NCI-H1930 (cell line): Measurements from ENCODE around the gene VIM.

Source experiments
- DNase-seq, 2 experiments: peaks; one replicate each; lab custom pipeline; 2025; lab: John Stamatoyannopoulos, UW

VIM gene

GRCh38 chr10:17228091-17229015 is at the start of gene VIM:
TSS of gene VIM (plus strand) at chr10:17228241. CDS start at chr10:17229423, 1,182 bp downstream.
- DNase-seq = peak in 1 of 2 experiments; percentile 0

GRCh38 chr10:17179002-17179401 is 49.0 kb upstream of the VIM start:
- no peak for DNase-seq

GRCh38 chr10:17181110-17181509 is 46.9 kb upstream of the VIM start:
- no peak for DNase-seq

- no peak for DNase-seq
Measured at GRCh38 chr10:17181751-17182150, 46.3 kb upstream of the VIM start.

- no peak for DNase-seq
Measured at GRCh38 chr10:17183110-17183509, 44.9 kb upstream of the VIM start.

- no peak for DNase-seq
Measured at GRCh38 chr10:17185873-17186272, 42.2 kb upstream of the VIM start.

- no peak for DNase-seq
Measured at GRCh38 chr10:17188644-17189172, 39.3 kb upstream of the VIM start.

- no peak for DNase-seq
Measured at GRCh38 chr10:17190602-17191001, 37.4 kb upstream of the VIM start.

GRCh38 chr10:17195083-17195482 is 33.0 kb upstream of the VIM start:
- no peak for DNase-seq

GRCh38 chr10:17196045-17196444 is 32.0 kb upstream of the VIM start:
- no peak for DNase-seq

- no peak for DNase-seq
Measured at GRCh38 chr10:17196573-17196972, 31.5 kb upstream of the VIM start.

GRCh38 chr10:17199351-17199804 is 28.7 kb upstream of the VIM start:
- no peak for DNase-seq

- no peak for DNase-seq
Measured at GRCh38 chr10:17200001-17200911, 27.8 kb upstream of the VIM start.

GRCh38 chr10:17200912-17201793 is 26.9 kb upstream of the VIM start, which contains the start of gene TRDMT1:
TSS of gene TRDMT1 (minus strand) at chr10:17201672. CDS start at chr10:17201634, 38 bp downstream.
- peak; percentile 18 to 40 for DNase-seq

- no peak for DNase-seq
Measured at GRCh38 chr10:17201794-17202116, 26.3 kb upstream of the VIM start.

- no peak for DNase-seq
Measured at GRCh38 chr10:17202506-17202905, 25.5 kb upstream of the VIM start.

- DNase-seq = no peak
Measured at GRCh38 chr10:17202999-17203398, 25.0 kb upstream of the VIM start.

GRCh38 chr10:17203416-17203815 is 24.6 kb upstream of the VIM start:
- DNase-seq = no peak

GRCh38 chr10:17206210-17206709 is 21.8 kb upstream of the VIM start:
- no peak for DNase-seq

GRCh38 chr10:17208476-17208875 is 19.6 kb upstream of the VIM start:
- no peak for DNase-seq

GRCh38 chr10:17209302-17209701 is 18.7 kb upstream of the VIM start:
- no peak for DNase-seq
